A549 treated with AZD9567 at 1 μM for 4 hours (cell line): ENCODE measurements around the gene PLPP3. TPM values are rescaled to one million over a fixed set of nuclear protein-coding genes. Genes with fewer than 3 reads are reported as not detected.

Experiments
- total RNA-seq: library from RNA; stranded (reverse); fragments of 200-300 nt; extraction: Qiagen RNA extraction; gene quantifications from 5 replicates; pipeline ENCODE4 v1.2.3, GENCODE V29; 2022; ENCODE audit not compliant: insufficient read depth

PLPP3 gene
- total RNA-seq: 21.3 to 27.6 TPM (median 24.1 TPM) in 5 replicates

DNA sequence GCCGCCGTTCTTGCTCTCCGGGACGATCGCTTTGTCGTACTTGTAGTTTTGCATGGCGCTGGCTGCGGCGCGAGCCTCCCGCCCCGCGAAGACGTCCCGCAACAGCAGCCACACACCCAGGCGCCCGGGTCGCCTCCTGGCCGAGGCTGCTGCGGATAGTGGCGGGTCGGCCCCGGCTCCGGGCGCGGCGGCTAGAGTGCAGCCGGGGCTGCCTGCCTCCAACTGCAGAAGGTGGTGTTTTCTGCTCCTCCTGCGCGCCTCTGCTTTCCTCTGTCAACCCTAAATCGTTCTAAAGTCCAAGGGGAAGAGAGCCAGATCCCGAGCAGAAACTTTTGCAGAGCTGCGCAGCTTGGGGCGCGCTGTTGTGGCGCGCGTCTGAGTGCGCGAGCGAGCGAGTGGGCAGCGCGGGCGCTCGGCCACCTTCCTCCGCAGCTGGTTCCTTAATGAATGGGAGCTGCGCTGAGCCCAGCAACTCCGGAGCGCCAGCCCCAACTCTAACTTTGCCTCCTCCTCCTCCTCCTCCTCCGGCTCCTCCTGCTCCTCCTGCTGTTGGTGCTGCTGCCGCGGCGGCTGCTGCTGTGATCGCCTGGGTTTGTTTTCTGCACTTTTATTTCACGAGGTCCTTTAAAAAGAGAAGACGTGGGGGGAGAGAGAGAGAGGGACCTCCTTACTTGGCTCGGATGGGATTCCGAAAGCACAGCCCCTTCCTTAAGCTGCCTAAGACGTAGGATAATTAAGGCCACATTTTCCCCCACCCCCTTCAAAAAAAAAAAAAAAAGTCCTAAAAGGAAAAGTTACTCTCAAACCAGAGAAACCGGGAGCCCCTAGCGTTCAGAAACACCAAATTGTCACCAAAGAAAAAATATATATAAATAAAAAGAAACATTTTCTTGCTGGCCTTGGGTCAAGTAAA, at the start of gene PLPP3:
TSS of gene PLPP3 (minus strand) at position 601 of the 913 bp plus-strand sequence. CDS start at position 54, 547 bp downstream.

Other genes with a start within 250 kb of the PLPP3 start
- 1.6 to 2.5 TPM (median 2.1 TPM) in 5 replicates for gene PRKAA2, start 65.8 kb upstream of the PLPP3 start, total RNA-seq
- not detected in 5 replicates for gene FYB2, start 239.8 kb upstream of the PLPP3 start, total RNA-seq